ENCODE results near the gene C16orf96. TPM values are rescaled to one million over a fixed set of nuclear protein-coding genes. Genes with fewer than 3 reads are reported as not detected.
A peak's percentile ranks its signal among the peaks of the same experiment; 100 is the strongest.

C16orf96 gene
- total and polyA plus RNA-seq, 2 donors (not counting 1 experiment from before 2014, with no cell fraction given) = 0.31 to 0.79 TPM

DNA sequence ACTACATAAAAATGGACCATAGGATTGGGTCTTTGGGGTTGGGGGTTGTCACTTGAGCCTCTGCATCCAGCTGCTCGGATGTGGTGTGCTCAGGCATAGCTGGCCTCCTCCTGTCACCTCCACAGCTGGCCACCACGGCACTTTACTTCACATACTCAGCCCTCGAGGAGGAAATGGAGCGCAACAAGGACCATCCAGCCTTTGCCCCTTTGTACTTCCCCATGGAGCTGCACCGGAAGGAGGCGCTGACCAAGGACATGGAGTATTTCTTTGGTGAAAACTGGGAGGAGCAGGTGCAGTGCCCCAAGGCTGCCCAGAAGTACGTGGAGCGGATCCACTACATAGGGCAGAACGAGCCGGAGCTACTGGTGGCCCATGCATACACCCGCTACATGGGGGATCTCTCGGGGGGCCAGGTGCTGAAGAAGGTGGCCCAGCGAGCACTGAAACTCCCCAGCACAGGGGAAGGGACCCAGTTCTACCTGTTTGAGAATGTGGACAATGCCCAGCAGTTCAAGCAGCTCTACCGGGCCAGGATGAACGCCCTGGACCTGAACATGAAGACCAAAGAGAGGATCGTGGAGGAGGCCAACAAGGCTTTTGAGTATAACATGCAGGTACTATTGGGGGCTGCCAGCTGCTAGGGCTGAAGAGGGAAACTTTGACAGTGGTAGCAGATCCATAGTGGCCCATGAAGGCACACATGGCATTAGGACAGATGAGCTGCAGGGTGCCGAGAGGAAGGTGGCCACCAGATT is 48.4 kb upstream of the C16orf96 start:
- 97% methylated on average over 14 of the region's 17 CpGs for WGBS (ENCODE audit: insufficient coverage)
- ChIA-PET POLR2A (interaction anchor here (0.7 to 1.2 kb wide), 5 partner anchors 41 to 545 kb away, joined by 4 to 6 read pairs (median 4); no protein-coding TSS in a partner anchor), CTCF (interaction anchor here (1.0 to 7.3 kb wide), 16 partner anchors 8 to 584 kb away, joined by 3 to 178 read pairs (median 8); partner anchors contain the start of genes CDIP1, HMOX2, MGRN1 and NMRAL1)
- TF ChIP-seq, protein P1, sequence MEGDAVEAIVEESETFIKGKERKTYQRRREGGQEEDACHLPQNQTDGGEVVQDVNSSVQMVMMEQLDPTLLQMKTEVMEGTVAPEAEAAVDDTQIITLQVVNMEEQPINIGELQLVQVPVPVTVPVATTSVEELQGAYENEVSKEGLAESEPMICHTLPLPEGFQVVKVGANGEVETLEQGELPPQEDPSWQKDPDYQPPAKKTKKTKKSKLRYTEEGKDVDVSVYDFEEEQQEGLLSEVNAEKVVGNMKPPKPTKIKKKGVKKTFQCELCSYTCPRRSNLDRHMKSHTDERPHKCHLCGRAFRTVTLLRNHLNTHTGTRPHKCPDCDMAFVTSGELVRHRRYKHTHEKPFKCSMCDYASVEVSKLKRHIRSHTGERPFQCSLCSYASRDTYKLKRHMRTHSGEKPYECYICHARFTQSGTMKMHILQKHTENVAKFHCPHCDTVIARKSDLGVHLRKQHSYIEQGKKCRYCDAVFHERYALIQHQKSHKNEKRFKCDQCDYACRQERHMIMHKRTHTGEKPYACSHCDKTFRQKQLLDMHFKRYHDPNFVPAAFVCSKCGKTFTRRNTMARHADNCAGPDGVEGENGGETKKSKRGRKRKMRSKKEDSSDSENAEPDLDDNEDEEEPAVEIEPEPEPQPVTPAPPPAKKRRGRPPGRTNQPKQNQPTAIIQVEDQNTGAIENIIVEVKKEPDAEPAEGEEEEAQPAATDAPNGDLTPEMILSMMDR (IDR thresholded peaks at IDR 0.05) = no peak
- TF ChIP-seq EZH2 (IDR thresholded peaks at IDR 0.05; ENCODE audit: borderline replicate concordance, insufficient read depth, low read depth, low read length, poor library complexity, severe bottlenecking) = no peak
- Histone ChIP-seq H4K20me1 (ENCODE audit: control insufficient read depth, insufficient read depth, low read length, poor library complexity, severe bottlenecking) (no peaks in the 10 kb centered on the region), H3K4me1 (ENCODE audit: control insufficient read depth in 2 of 2, insufficient read depth in 2 of 2, low read length in 2 of 2) (peaks cover 37 to 41% of the 10 kb centered on the region in 2 donors), H3K27me3 (replicated peaks in 1 of 4; ENCODE audit: control extremely low read depth in 1 of 4, control insufficient read depth in 3 of 4, insufficient read depth in 4 of 4, low read length in 3 of 4) (no peaks in the 10 kb centered on the region), H3K36me3 (replicated peaks in 1 of 2; ENCODE audit: control extremely low read depth in 1 of 2, control insufficient read depth in 1 of 2, extremely low read depth in 1 of 2, insufficient read depth in 2 of 2, low read length in 1 of 2) (peaks cover 1 to 52% of the 10 kb centered on the region in 2 experiments), H3K4me3 (ENCODE audit: control extremely low read depth in 1 of 5, extremely low read depth in 1 of 5, insufficient read depth in 1 of 5, low read depth in 2 of 5, low read length in 4 of 5) (no peak overlapping the region), H3K79me2 (ENCODE audit: control insufficient read depth, insufficient read depth, low read length) (peaks cover 58% of the 10 kb centered on the region), H3K9ac (ENCODE audit: low read length) (no peak overlapping the region), H3K4me2 (replicated peaks; ENCODE audit: low read depth, low read length, poor library complexity, severe bottlenecking) (no peak overlapping the region), H3K27ac (ENCODE audit: low read length in 2 of 2) (no peak overlapping the region), H2AFZ (ENCODE audit: insufficient read depth, low read depth, low read length, poor library complexity, severe bottlenecking) (no peak overlapping the region), H3K9me3 (ENCODE audit: control extremely low read depth in 1 of 3, control insufficient read depth in 2 of 3, insufficient read depth in 1 of 3, low read length in 2 of 3) (no peaks in the 10 kb centered on the region)
- H3K27ac Mint-ChIP-seq = peak overlapping the region; percentile 41
- no peak overlapping the region for H3K4me3 Mint-ChIP-seq
- peaks cover 38% of the 10 kb centered on the region for H3K4me1 Mint-ChIP-seq
- H3K9me3 Mint-ChIP-seq (ENCODE audit: insufficient read depth) = no peaks in the 10 kb centered on the region
- DNase-seq = no peak
- no peaks in the 10 kb centered on the region for H3K27me3 Mint-ChIP-seq
- ATAC-seq (ENCODE audit: low read depth) = no peak
- intact Hi-C loops (cut with micrococcal nuclease) = no loop called here

GRCh38 chr16:4508806-4509205 is 47.3 kb upstream of the C16orf96 start:
- Mint-ChIP-seq H3K4me1 (peaks cover 34% of the 10 kb centered on the region), H3K27ac (peak overlapping the region; percentile 20), H3K9me3 (ENCODE audit: insufficient read depth) (no peaks in the 10 kb centered on the region), H3K27me3 (no peaks in the 10 kb centered on the region), H3K4me3 (no peak overlapping the region)
- 100% methylated on average over 3 of the region's 3 CpGs for WGBS (ENCODE audit: insufficient coverage)
- Histone ChIP-seq H3K9ac (ENCODE audit: low read length) (no peak overlapping the region), H3K27ac (ENCODE audit: low read length in 2 of 2) (no peak overlapping the region), H3K79me2 (ENCODE audit: control insufficient read depth, insufficient read depth, low read length) (peaks cover 53% of the 10 kb centered on the region), H3K4me2 (replicated peaks; ENCODE audit: low read depth, low read length, poor library complexity, severe bottlenecking) (no peak overlapping the region), H3K4me3 (ENCODE audit: control extremely low read depth in 1 of 5, extremely low read depth in 1 of 5, insufficient read depth in 1 of 5, low read depth in 2 of 5, low read length in 4 of 5) (no peak overlapping the region), H3K4me1 (ENCODE audit: control insufficient read depth in 2 of 2, insufficient read depth in 2 of 2, low read length in 2 of 2) (peaks cover 33 to 40% of the 10 kb centered on the region in 2 donors), H3K36me3 (replicated peaks in 1 of 2; ENCODE audit: control extremely low read depth in 1 of 2, control insufficient read depth in 1 of 2, extremely low read depth in 1 of 2, insufficient read depth in 2 of 2, low read length in 1 of 2) (peaks cover 1 to 56% of the 10 kb centered on the region in 2 experiments), H2AFZ (ENCODE audit: insufficient read depth, low read depth, low read length, poor library complexity, severe bottlenecking) (no peak overlapping the region), H3K27me3 (replicated peaks in 1 of 4; ENCODE audit: control extremely low read depth in 1 of 4, control insufficient read depth in 3 of 4, insufficient read depth in 4 of 4, low read length in 3 of 4) (no peaks in the 10 kb centered on the region), H3K9me3 (ENCODE audit: control extremely low read depth in 1 of 3, control insufficient read depth in 2 of 3, insufficient read depth in 1 of 3, low read length in 2 of 3) (no peaks in the 10 kb centered on the region), H4K20me1 (ENCODE audit: control insufficient read depth, insufficient read depth, low read length, poor library complexity, severe bottlenecking) (peaks cover 6% of the 10 kb centered on the region)
- CTCF ChIA-PET = interaction anchor here (0.6 to 7.3 kb wide), 6 partner anchors 10 to 115 kb away, joined by 4 to 178 read pairs (median 36); partner anchors contain the start of genes HMOX2 and NMRAL1
- POLR2A ChIA-PET = no interaction called here
- intact Hi-C loops (cut with micrococcal nuclease) = no loop called here
- no peak for ATAC-seq (ENCODE audit: low read depth)
- TF ChIP-seq EZH2 (IDR thresholded peaks at IDR 0.05; ENCODE audit: borderline replicate concordance, insufficient read depth, low read depth, low read length, poor library complexity, severe bottlenecking) = no peak
- TF ChIP-seq, protein P1 (IDR thresholded peaks at IDR 0.05) = no peak
- DNase-seq = no peak
